Right atrium auricular region (tissue), 2 donors: ENCODE results near the gene VAV3. TPM values are rescaled to one million over a fixed set of nuclear protein-coding genes. Genes with fewer than 3 reads are reported as not detected.

Experiments
- DNase-seq: peaks from one replicate; pipeline ENCODE4 v3.0.0-alpha.2; 2019; ENCODE audit warnings: low spot score
- H3K27ac ChIP-seq, 2 donors: fragments of 200-600 bp; sonication (generic); 1 replicate in 1 of 2; 2 replicates in 1 of 2; pipeline ENCODE4 v1.5.1; 2016 to 2019
- H3K27me3 ChIP-seq, 2 donors: fragments of 200-600 bp; sonication (generic); one replicate each; pipeline versions ENCODE4 v1.5.1 to v1.6.0; 2017 to 2019
- H3K36me3 ChIP-seq: fragments of 200-600 bp; sonication (generic); one replicate; pipeline ENCODE4 v1.5.1; 2016
- H3K4me1 ChIP-seq, 2 donors: fragments of 200-600 bp; sonication (generic); one replicate each; pipeline versions ENCODE4 v1.5.1 to v1.6.0; 2017 to 2019
- H3K4me3 ChIP-seq, 2 donors: fragments of 200-600 bp; sonication (generic); 1 replicate in 1 of 2; 2 replicates in 1 of 2; pipeline ENCODE4 v1.5.1; 2017 to 2019; ENCODE audit warnings: mild to moderate bottlenecking in 1 of 2, moderate library complexity in 1 of 2
- H3K9me3 ChIP-seq, 2 donors: fragments of 200-600 bp; sonication (generic); one replicate each; pipeline ENCODE4 v1.5.1; 2019
- CTCF ChIP-seq, 2 donors: fragments of 200-600 bp; sonication (generic); IDR thresholded peaks; one replicate each; pipeline ENCODE4 v1.5.1; 2019; ENCODE audit warnings: antibody characterized with exemption in 2 of 2
- total RNA-seq, 2 donors: library from RNA; depleted of rRNA; stranded (reverse); fragments of >200 nt; gene quantifications; one replicate each; pipeline ENCODE4 v1.1.0, GENCODE V29; 2016

Gene VAV3
- total RNA-seq, 2 donors from 2014 or later = 2.0 to 2.8 TPM

GRCh38 chr1:107604825-107605224, 360.2 kb downstream of the VAV3 start:
- Histone ChIP-seq H3K4me3 (no peak overlapping the region), H3K27ac (no peak overlapping the region), H3K9me3 (no peaks in the 10 kb centered on the region), H3K4me1 (no peaks in the 10 kb centered on the region), H3K27me3 (no peaks in the 10 kb centered on the region), H3K36me3 (no peaks in the 10 kb centered on the region)
- DNase-seq = no peak
- TF ChIP-seq CTCF (IDR thresholded peaks at IDR 0.05) = no peak

GRCh38 chr1:107600607-107601160, 364.3 kb downstream of the VAV3 start:
- no peak for DNase-seq
- Histone ChIP-seq H3K27ac (no peak overlapping the region), H3K4me3 (no peak overlapping the region), H3K4me1 (no peaks in the 10 kb centered on the region), H3K27me3 (no peaks in the 10 kb centered on the region), H3K9me3 (no peaks in the 10 kb centered on the region), H3K36me3 (no peaks in the 10 kb centered on the region)
- no peak for TF ChIP-seq CTCF (IDR thresholded peaks at IDR 0.05)

- H3K36me3 ChIP-seq = no peaks in the 10 kb centered on the region
- H3K27ac ChIP-seq = no peak overlapping the region
- no peaks in the 10 kb centered on the region for H3K9me3 ChIP-seq
- DNase-seq = no peak
- H3K4me1 ChIP-seq = no peaks in the 10 kb centered on the region
- H3K4me3 ChIP-seq = no peak overlapping the region
- no peak for TF ChIP-seq CTCF (IDR thresholded peaks at IDR 0.05)
- H3K27me3 ChIP-seq = no peaks in the 10 kb centered on the region
Measured at GRCh38 chr1:107599220-107599619, 365.8 kb downstream of the VAV3 start.

GRCh38 chr1:107597290-107597689, 367.7 kb downstream of the VAV3 start:
- Histone ChIP-seq H3K9me3 (no peaks in the 10 kb centered on the region), H3K4me3 (no peak overlapping the region), H3K27ac (no peak overlapping the region), H3K4me1 (no peaks in the 10 kb centered on the region), H3K36me3 (no peaks in the 10 kb centered on the region), H3K27me3 (no peaks in the 10 kb centered on the region)
- no peak for DNase-seq
- TF ChIP-seq CTCF (IDR thresholded peaks at IDR 0.05) = no peak

- Histone ChIP-seq H3K27ac (no peak overlapping the region), H3K9me3 (no peaks in the 10 kb centered on the region), H3K27me3 (no peaks in the 10 kb centered on the region), H3K36me3 (no peaks in the 10 kb centered on the region), H3K4me1 (no peaks in the 10 kb centered on the region), H3K4me3 (no peak overlapping the region)
- DNase-seq = no peak
- TF ChIP-seq CTCF (IDR thresholded peaks at IDR 0.05) = no peak
Measured at GRCh38 chr1:107594536-107594935, 370.4 kb downstream of the VAV3 start.

GRCh38 chr1:107593501-107594209, 371.3 kb downstream of the VAV3 start:
- Histone ChIP-seq H3K9me3 (no peaks in the 10 kb centered on the region), H3K27ac (no peak overlapping the region), H3K4me1 (no peaks in the 10 kb centered on the region), H3K27me3 (no peaks in the 10 kb centered on the region), H3K36me3 (no peaks in the 10 kb centered on the region), H3K4me3 (no peak overlapping the region)
- DNase-seq = no peak
- no peak for TF ChIP-seq CTCF (IDR thresholded peaks at IDR 0.05)
